ENCODE measurements around the gene USP8.

GRCh38 chr15:50411870-50412269, 12.3 kb upstream of the USP8 start:
- TF ChIP-seq CTCF (IDR thresholded peaks at IDR 0.05; ENCODE audit: insufficient read depth, low read depth, low read length) (no peak), EZH2 (IDR thresholded peaks at IDR 0.05; ENCODE audit: insufficient read depth, low read length) (no peak)

Measured in astrocyte (in vitro differentiated cells and primary cell).